Caco-2 (cell line): Measurements from ENCODE around the gene CD14. TPM values are rescaled to one million over a fixed set of nuclear protein-coding genes. Genes with fewer than 3 reads are reported as not detected.
A peak's percentile ranks its signal among the peaks of the same experiment; 100 is the strongest.

ENCODE experiments used
- Bru-seq: library from RNA; stranded (reverse); fragments of 400-500 nt; gene quantifications from one replicate; lab custom pipeline; 2021; lab: Mats Ljungman, UMichigan
- BruChase-seq, 2 experiments: library from RNA; stranded (reverse); fragments of 400-500 nt; gene quantifications; one replicate each; lab custom pipeline; 2021; lab: Mats Ljungman, UMichigan
- BruUV-seq: library from RNA; stranded (reverse); fragments of 400-500 nt; replicated peaks from 2 replicates; lab custom pipeline; 2021; lab: Mats Ljungman, UMichigan
- CTCF ChIA-PET: fragments of 300-600 bp; sonication (Branson Sonifier 250); formaldehyde crosslinking; loops from one replicate; lab custom pipeline; 2022; ENCODE audit warnings: antibody characterized with exemption; lab: Charles Lee
- POLR2A ChIA-PET: fragments of 300-600 bp; sonication (Branson Sonifier 250); formaldehyde crosslinking; loops from one replicate; lab custom pipeline; 2022; ENCODE audit warnings: antibody characterized with exemption; lab: Charles Lee
- DNase-seq, 2 experiments: peaks; one replicate each; pipeline versions ENCODE4 v3.0.0 to v3.0.0-alpha.2; 2020 to 2022
- H3K27me3 ChIP-seq: replicated peaks from 2 replicates; pipeline ENCODE4 v1.6.0; 2011; ENCODE audit warnings: low read length; ENCODE audit not compliant: control insufficient read depth, insufficient read depth
- H3K36me3 ChIP-seq: 2 replicates; pipeline ENCODE4 v1.5.1; 2011; ENCODE audit warnings: low read length; ENCODE audit not compliant: control insufficient read depth, insufficient read depth
- H3K4me1 ChIP-seq: fragments of 250-450 bp; sonication (Bioruptor Pico); 2 replicates; pipeline ENCODE4 v1.5.1; 2020; ENCODE audit warnings: mild to moderate bottlenecking
- H3K4me3 ChIP-seq: 2 replicates; pipeline ENCODE4 v1.5.1; 2011; ENCODE audit warnings: low read depth, mild to moderate bottlenecking, control low read depth, low read length
- H3K9me3 ChIP-seq: fragments of 250-450 bp; sonication (Bioruptor Pico); 2 replicates; pipeline ENCODE4 v1.5.1; 2020; ENCODE audit warnings: mild to moderate bottlenecking, moderate library complexity
- H3K27ac Mint-ChIP-seq: one replicate; pipeline ENCODE4 v1.8.0; 2022; ENCODE audit warnings: mixed read lengths; ENCODE audit not compliant: unreplicated experiment
- H3K27me3 Mint-ChIP-seq: one replicate; pipeline ENCODE4 v1.8.0; 2022; ENCODE audit warnings: mixed read lengths; ENCODE audit not compliant: insufficient read depth, unreplicated experiment
- H3K36me3 Mint-ChIP-seq: one replicate; pipeline ENCODE4 v1.8.0; 2022; ENCODE audit warnings: mild to moderate bottlenecking, mixed read lengths; ENCODE audit not compliant: insufficient read depth, unreplicated experiment
- H3K4me1 Mint-ChIP-seq: one replicate; pipeline ENCODE4 v1.8.0; 2022; ENCODE audit warnings: low read depth, mixed read lengths; ENCODE audit not compliant: unreplicated experiment
- H3K4me3 Mint-ChIP-seq: one replicate; pipeline ENCODE4 v1.8.0; 2022; ENCODE audit warnings: mild to moderate bottlenecking, moderate library complexity, mixed read lengths; ENCODE audit not compliant: unreplicated experiment
- H3K9me3 Mint-ChIP-seq: one replicate; pipeline ENCODE4 v1.8.0; 2022; ENCODE audit warnings: mixed read lengths; ENCODE audit not compliant: unreplicated experiment
- intact Hi-C: fragments of 100-400 bp; cut with micrococcal nuclease; formaldehyde crosslinking; loops from one replicate; pipeline ENCODE4 v1.10.0; 2022; ENCODE audit not compliant: unreplicated experiment
- long read RNA-seq: library from polyadenylated mRNA; stranded (forward); transcript quantifications from one replicate; pipeline ENCODE4 v2.0.0, GENCODE V29; 2022
- total RNA-seq: library from RNA; stranded (reverse); gene quantifications from 2 replicates; pipeline ENCODE4 v1.2.3, GENCODE V29; 2022
- TF ChIP-seq, protein P1 (sequence below), 2 experiments: fragments of 200-600 bp in 1 of 2; IDR thresholded peaks; 1 replicate in 1 of 2; 2 replicates in 1 of 2; pipeline versions ENCODE4 v1.5.1 to v1.8.0; 2011 to 2022; ENCODE audit warnings: antibody characterized with exemption in 1 of 2, control low read depth in 1 of 2, inconsistent platforms in 1 of 2, low read depth in 1 of 2, low read length in 1 of 2, mild to moderate bottlenecking in 1 of 2, moderate library complexity in 1 of 2; ENCODE audit not compliant: insufficient read depth in 1 of 2, severe bottlenecking in 1 of 2, unreplicated experiment in 1 of 2

Gene CD14
- 11.5 and 13.3 TPM in 2 replicates for total RNA-seq
- Bru-seq, nascent RNA = percentile 48 among the genes with signal in this experiment
- percentile 55 among the genes with signal in this experiment for BruChase-seq, experiment 1, labeled RNA remaining after a 2-hour chase
- BruChase-seq, experiment 2, labeled RNA remaining after a 6-hour chase = percentile 76 among the genes with signal in this experiment
- long read RNA-seq, transcript CD14-201 (2 exons, 1,886 nt) = major isoform, 28 of 30 reads
- long read RNA-seq, partial matches to known transcripts = 2 of 30 reads
- long read RNA-seq, other reads (novel, unspliced or antisense) = 0 of 30 reads

DNA sequence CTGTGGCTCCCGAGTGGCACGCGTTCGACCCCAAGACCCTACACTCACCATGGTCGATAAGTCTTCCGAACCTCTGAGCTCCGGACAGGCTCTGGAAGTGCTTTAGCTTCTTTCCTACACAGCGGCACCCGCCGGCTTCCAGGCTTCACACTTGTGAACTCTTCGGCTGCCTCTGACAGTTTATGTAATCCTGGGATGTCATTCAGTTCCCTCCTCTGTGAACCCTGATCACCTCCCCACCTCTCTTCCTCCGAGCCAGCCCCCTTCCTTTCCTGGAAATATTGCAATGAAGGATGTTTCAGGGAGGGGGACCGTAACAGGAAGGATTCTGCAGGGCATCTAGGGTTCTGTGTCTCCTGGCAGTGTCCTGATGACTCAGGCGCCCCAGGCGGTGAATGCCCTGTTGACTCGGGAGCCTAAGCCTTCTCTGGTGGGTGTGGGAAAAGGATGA, at the start of gene CD14:
TSS of gene CD14 (minus strand) at position 155 of the 451 bp plus-strand sequence. CDS start at position 51, 104 bp downstream.
- peak within 1 kb of the TSS; percentile 79 for H3K27ac Mint-ChIP-seq
- H3K4me3 ChIP-seq = peak within 1 kb of the TSS; percentile 49
- TF ChIP-seq, protein P1, sequence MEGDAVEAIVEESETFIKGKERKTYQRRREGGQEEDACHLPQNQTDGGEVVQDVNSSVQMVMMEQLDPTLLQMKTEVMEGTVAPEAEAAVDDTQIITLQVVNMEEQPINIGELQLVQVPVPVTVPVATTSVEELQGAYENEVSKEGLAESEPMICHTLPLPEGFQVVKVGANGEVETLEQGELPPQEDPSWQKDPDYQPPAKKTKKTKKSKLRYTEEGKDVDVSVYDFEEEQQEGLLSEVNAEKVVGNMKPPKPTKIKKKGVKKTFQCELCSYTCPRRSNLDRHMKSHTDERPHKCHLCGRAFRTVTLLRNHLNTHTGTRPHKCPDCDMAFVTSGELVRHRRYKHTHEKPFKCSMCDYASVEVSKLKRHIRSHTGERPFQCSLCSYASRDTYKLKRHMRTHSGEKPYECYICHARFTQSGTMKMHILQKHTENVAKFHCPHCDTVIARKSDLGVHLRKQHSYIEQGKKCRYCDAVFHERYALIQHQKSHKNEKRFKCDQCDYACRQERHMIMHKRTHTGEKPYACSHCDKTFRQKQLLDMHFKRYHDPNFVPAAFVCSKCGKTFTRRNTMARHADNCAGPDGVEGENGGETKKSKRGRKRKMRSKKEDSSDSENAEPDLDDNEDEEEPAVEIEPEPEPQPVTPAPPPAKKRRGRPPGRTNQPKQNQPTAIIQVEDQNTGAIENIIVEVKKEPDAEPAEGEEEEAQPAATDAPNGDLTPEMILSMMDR (IDR thresholded peaks at IDR 0.05; ENCODE audit: insufficient read depth in 1 of 2, low read depth in 1 of 2, low read length in 1 of 2, severe bottlenecking in 1 of 2, unreplicated experiment in 1 of 2) = no peak
- H3K4me1 Mint-ChIP-seq = peaks cover 12% of the 10 kb centered on the region
- DNase-seq = peak; percentile 65 to 68
- POLR2A ChIA-PET = interaction anchor here (0.5 to 1.1 kb wide), 4 partner anchors 14 to 986 kb away, joined by 3 to 21 read pairs (median 4); partner anchors contain the start of genes IK, NDUFA2 and SRA1
- BruUV-seq = no TSS peak
- no peaks in the 10 kb centered on the region for H3K9me3 Mint-ChIP-seq
- H3K9me3 ChIP-seq = peaks cover 14% of the 10 kb centered on the region
- peaks cover 17% of the 10 kb centered on the region for H3K4me1 ChIP-seq
- H3K36me3 Mint-ChIP-seq = peaks cover 21% of the 10 kb centered on the region
- CTCF ChIA-PET = interaction anchor here (1.6 kb wide), 1 partner anchor 85 kb away, joined by 5 read pairs; the partner anchor contains the start of gene EIF4EBP3
- H3K36me3 ChIP-seq = no peaks in the 10 kb centered on the region
- H3K4me3 Mint-ChIP-seq = peak within 1 kb of the TSS; percentile 88
- no peaks in the 10 kb centered on the region for H3K27me3 ChIP-seq
- intact Hi-C loops = loop anchor here (1.0 kb wide), 1 partner anchor 86 kb away; the partner anchor contains the start of gene EIF4EBP3
- H3K27me3 Mint-ChIP-seq = no peaks in the 10 kb centered on the region

DNA sequence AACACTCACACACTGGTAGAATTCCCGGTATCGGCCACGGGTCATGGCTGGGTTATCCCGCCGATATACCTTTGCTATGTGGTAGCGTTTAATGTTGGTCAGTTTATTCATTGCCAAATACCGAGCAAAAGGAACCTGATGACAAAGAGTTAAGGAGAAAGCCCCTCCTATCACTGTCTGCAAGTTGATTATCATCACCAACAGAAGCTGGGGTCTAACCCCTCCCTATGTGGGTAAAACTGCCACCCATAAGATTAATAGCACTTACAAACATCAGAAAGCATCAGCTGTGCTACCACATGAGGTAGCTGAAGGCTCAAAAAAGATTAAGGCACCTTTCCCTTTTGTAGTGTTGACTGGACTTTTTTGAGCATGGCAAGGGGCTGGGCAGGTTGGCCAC, 46.0 kb upstream of the CD14 start:
- no peaks in the 10 kb centered on the region for H3K4me1 Mint-ChIP-seq
- Histone ChIP-seq H3K36me3 (peaks cover 2% of the 10 kb centered on the region), H3K4me1 (no peaks in the 10 kb centered on the region), H3K4me3 (no peak overlapping the region), H3K27me3 (no peaks in the 10 kb centered on the region), H3K9me3 (no peaks in the 10 kb centered on the region)
- H3K9me3 Mint-ChIP-seq = no peaks in the 10 kb centered on the region
- BruUV-seq = no TSS peak
- DNase-seq = no peak
- no peaks in the 10 kb centered on the region for H3K27me3 Mint-ChIP-seq
- peaks cover 35% of the 10 kb centered on the region for H3K36me3 Mint-ChIP-seq
- ChIA-PET CTCF (no interaction called here), POLR2A (no interaction called here)
- TF ChIP-seq, protein P1 (IDR thresholded peaks at IDR 0.05; ENCODE audit: insufficient read depth in 1 of 2, low read depth in 1 of 2, low read length in 1 of 2, severe bottlenecking in 1 of 2, unreplicated experiment in 1 of 2) = no peak
- intact Hi-C loops = no loop called here
- no peak overlapping the region for H3K4me3 Mint-ChIP-seq
- H3K27ac Mint-ChIP-seq = no peak overlapping the region

DNA sequence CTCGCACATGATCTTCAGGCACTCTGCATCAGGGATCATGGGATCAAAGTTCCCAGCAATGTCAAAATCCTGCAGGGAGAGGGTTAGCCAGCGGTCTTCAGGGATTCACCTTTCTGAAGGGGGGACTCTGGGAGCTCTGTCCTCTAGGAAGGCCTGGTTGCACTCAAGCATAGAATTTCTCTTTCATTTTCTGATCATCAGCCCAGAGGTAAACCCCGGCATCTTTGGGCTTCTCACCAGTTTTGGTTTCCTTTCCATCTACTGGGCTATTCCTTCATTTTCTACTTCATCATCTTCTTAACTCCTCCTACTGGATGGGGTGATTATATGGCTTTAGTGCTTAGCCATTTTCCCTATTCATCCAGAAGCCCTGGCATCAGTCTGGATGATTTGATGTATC, 45.0 kb upstream of the CD14 start:
- Histone ChIP-seq H3K4me1 (no peaks in the 10 kb centered on the region), H3K36me3 (peaks cover 2% of the 10 kb centered on the region), H3K27me3 (no peaks in the 10 kb centered on the region), H3K9me3 (no peaks in the 10 kb centered on the region), H3K4me3 (no peak overlapping the region)
- no peak for DNase-seq
- intact Hi-C loops = no loop called here
- Mint-ChIP-seq H3K27ac (no peak overlapping the region), H3K9me3 (no peaks in the 10 kb centered on the region), H3K4me1 (no peaks in the 10 kb centered on the region), H3K27me3 (no peaks in the 10 kb centered on the region), H3K36me3 (peaks cover 39% of the 10 kb centered on the region), H3K4me3 (no peak overlapping the region)
- POLR2A ChIA-PET = no interaction called here
- CTCF ChIA-PET = no interaction called here
- TF ChIP-seq, protein P1 (IDR thresholded peaks at IDR 0.05; ENCODE audit: insufficient read depth in 1 of 2, low read depth in 1 of 2, low read length in 1 of 2, severe bottlenecking in 1 of 2, unreplicated experiment in 1 of 2) = no peak
- BruUV-seq = no TSS peak
